CD4-positive, alpha-beta T cell (primary cell): ENCODE results near the gene POC1B. TPM values are rescaled to one million over a fixed set of nuclear protein-coding genes. Genes with fewer than 3 reads are reported as not detected.

Experiments
- ATAC-seq: fragments of 200-7000 bp; cut with Tn5 transposase; one replicate; pipeline ENCODE4 v1.10.0; 2022; ENCODE audit warnings: mild to moderate bottlenecking; ENCODE audit not compliant: poor library complexity
- CTCF ChIA-PET: fragments of 350-600 bp; sonication (Branson Sonifier 250); formaldehyde crosslinking; loops from one replicate; lab custom pipeline; 2021; ENCODE audit warnings: antibody characterized with exemption, inconsistent platforms; lab: Charles Lee
- POLR2A ChIA-PET: fragments of 350-600 bp; sonication (Branson Sonifier 250); formaldehyde crosslinking; loops from one replicate; lab custom pipeline; 2021; ENCODE audit warnings: antibody characterized with exemption, inconsistent platforms; lab: Charles Lee
- DNase-seq, 14 experiments: peaks; one replicate each; pipeline ENCODE4 v3.0.0-alpha.2; 2013 to 2020; ENCODE audit warnings: mixed read lengths in 2 of 14
- H3K27ac ChIP-seq, 2 donors: one replicate each; pipeline versions ENCODE4 v1.5.1 to v1.7.0; 2013; ENCODE audit warnings: low read length in 2 of 2, low read depth in 1 of 2, mild to moderate bottlenecking in 1 of 2
- H3K27me3 ChIP-seq, 2 experiments: 1 replicate in 1 of 2; 2 replicates in 1 of 2; pipeline versions ENCODE4 v1.6.1 to v1.7.0; 2013; ENCODE audit warnings: low read length in 2 of 2, control low read depth in 1 of 2, mild to moderate bottlenecking in 1 of 2, moderate library complexity in 1 of 2; ENCODE audit not compliant: insufficient read depth in 2 of 2, control insufficient read depth in 1 of 2
- H3K36me3 ChIP-seq: one replicate; pipeline ENCODE4 v1.6.1; 2013; ENCODE audit warnings: low read length, control low read depth; ENCODE audit not compliant: insufficient read depth
- H3K4me1 ChIP-seq: one replicate; pipeline ENCODE4 v1.6.1; 2013; ENCODE audit warnings: low read length, control low read depth; ENCODE audit not compliant: insufficient read depth
- H3K4me3 ChIP-seq: one replicate; pipeline ENCODE4 v1.5.1; 2013; ENCODE audit warnings: mild to moderate bottlenecking, low read length, moderate library complexity
- H3K9me3 ChIP-seq, 2 experiments: 1 replicate in 1 of 2; 2 replicates in 1 of 2; pipeline versions ENCODE4 v1.6.1 to v1.7.0; 2013; ENCODE audit warnings: low read length in 2 of 2, mild to moderate bottlenecking in 2 of 2, control low read depth in 1 of 2, moderate library complexity in 1 of 2; ENCODE audit not compliant: control insufficient read depth in 1 of 2, insufficient read depth in 1 of 2
- H3K27ac Mint-ChIP-seq: one replicate; pipeline ENCODE4 v1.8.0; 2020; ENCODE audit warnings: mixed read lengths
- H3K27me3 Mint-ChIP-seq: one replicate; pipeline ENCODE4 v1.8.0; 2021; ENCODE audit warnings: mixed read lengths
- H3K36me3 Mint-ChIP-seq: one replicate; pipeline ENCODE4 v1.8.0; 2021; ENCODE audit warnings: low read depth, mixed read lengths
- H3K4me1 Mint-ChIP-seq: one replicate; pipeline ENCODE4 v1.8.0; 2021; ENCODE audit warnings: low read depth, mixed read lengths
- H3K4me3 Mint-ChIP-seq: one replicate; pipeline ENCODE4 v1.8.0; 2020; ENCODE audit warnings: mild to moderate bottlenecking, mixed read lengths
- H3K9me3 Mint-ChIP-seq: one replicate; pipeline ENCODE4 v1.8.0; 2020; ENCODE audit warnings: mixed read lengths
- intact Hi-C, 2 experiments: fragments of 100-400 bp; cut with DNase I in 1 of 2; cut with micrococcal nuclease in 1 of 2; formaldehyde crosslinking; loops; one replicate each; pipeline versions ENCODE4 v1.15.1 to v1.9.0; 2023 to 2025; cut with DNase I, micrococcal nuclease
- total RNA-seq, 174 experiments: library from RNA in 2 of 174; stranded (reverse) in 2 of 174; gene quantifications; one replicate each; pipeline ENCODE4 v1.2.3 and lab custom pipeline; 2021 to 2026
- TF ChIP-seq, protein P1 (sequence below): fragments of 200-600 bp; IDR thresholded peaks from one replicate; pipeline ENCODE4 v1.8.0; 2022; ENCODE audit warnings: antibody characterized with exemption, mild to moderate bottlenecking

The POC1B gene
- total RNA-seq, 2 experiments from 2014 or later: 14.9 to 16.2 TPM

DNA sequence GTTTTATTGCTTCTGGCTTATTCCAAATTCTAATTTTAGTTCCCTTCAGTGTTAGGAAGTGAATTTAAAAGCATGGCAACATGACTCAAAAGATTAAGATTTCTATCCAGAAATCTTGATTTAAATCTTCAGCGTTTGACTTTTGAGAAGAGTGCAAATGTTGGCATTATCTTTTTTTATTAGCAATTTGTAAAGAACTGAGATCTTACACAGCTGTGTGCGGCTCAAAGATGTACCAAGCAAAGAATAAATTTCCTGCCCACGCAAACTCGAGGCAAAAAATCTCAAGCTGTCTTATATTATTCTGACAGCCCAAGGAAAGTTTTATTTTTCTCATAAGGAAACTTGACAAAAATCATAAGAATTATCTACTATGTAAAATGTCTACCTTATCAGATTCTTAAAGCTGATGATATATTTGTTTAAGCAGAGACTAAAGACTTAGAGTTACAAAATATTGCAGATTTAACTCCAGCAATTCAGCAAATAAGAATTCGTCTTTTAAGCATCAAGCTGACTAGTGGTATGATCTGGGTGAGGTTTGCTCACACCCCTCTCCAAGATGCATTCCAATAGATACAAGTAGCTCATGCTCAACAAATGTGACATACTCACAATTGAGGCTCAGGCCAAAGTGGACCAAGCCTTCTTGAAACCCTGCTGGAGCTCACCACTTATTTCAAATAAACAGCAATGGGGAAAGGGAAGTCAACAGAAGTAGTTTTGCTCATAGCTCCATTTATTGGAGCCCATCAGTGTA, 47.4 kb upstream of the POC1B start:
- H3K27me3 Mint-ChIP-seq: no peaks in the 10 kb centered on the region
- H3K27ac Mint-ChIP-seq: no peak overlapping the region
- H3K9me3 Mint-ChIP-seq: no peaks in the 10 kb centered on the region
- H3K4me3 ChIP-seq: no peak overlapping the region
- DNase-seq (no peak), ATAC-seq (no peak)
- POLR2A ChIA-PET: no interaction called here
- H3K4me3 Mint-ChIP-seq: no peak overlapping the region
- CTCF ChIA-PET: interaction anchor here (1.2 kb wide), 1 partner anchor 331 kb away, joined by 3 read pairs; no protein-coding TSS in a partner anchor
- H3K9me3 ChIP-seq: no peaks in the 10 kb centered on the region
- no peaks in the 10 kb centered on the region for H3K4me1 Mint-ChIP-seq
- intact Hi-C loops: no loop called here
- H3K27me3 ChIP-seq: no peaks in the 10 kb centered on the region
- TF ChIP-seq, protein P1, sequence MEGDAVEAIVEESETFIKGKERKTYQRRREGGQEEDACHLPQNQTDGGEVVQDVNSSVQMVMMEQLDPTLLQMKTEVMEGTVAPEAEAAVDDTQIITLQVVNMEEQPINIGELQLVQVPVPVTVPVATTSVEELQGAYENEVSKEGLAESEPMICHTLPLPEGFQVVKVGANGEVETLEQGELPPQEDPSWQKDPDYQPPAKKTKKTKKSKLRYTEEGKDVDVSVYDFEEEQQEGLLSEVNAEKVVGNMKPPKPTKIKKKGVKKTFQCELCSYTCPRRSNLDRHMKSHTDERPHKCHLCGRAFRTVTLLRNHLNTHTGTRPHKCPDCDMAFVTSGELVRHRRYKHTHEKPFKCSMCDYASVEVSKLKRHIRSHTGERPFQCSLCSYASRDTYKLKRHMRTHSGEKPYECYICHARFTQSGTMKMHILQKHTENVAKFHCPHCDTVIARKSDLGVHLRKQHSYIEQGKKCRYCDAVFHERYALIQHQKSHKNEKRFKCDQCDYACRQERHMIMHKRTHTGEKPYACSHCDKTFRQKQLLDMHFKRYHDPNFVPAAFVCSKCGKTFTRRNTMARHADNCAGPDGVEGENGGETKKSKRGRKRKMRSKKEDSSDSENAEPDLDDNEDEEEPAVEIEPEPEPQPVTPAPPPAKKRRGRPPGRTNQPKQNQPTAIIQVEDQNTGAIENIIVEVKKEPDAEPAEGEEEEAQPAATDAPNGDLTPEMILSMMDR: no peak
- no peaks in the 10 kb centered on the region for H3K4me1 ChIP-seq
- no peaks in the 10 kb centered on the region for H3K36me3 Mint-ChIP-seq
- no peak overlapping the region for H3K27ac ChIP-seq
- no peaks in the 10 kb centered on the region for H3K36me3 ChIP-seq

DNA sequence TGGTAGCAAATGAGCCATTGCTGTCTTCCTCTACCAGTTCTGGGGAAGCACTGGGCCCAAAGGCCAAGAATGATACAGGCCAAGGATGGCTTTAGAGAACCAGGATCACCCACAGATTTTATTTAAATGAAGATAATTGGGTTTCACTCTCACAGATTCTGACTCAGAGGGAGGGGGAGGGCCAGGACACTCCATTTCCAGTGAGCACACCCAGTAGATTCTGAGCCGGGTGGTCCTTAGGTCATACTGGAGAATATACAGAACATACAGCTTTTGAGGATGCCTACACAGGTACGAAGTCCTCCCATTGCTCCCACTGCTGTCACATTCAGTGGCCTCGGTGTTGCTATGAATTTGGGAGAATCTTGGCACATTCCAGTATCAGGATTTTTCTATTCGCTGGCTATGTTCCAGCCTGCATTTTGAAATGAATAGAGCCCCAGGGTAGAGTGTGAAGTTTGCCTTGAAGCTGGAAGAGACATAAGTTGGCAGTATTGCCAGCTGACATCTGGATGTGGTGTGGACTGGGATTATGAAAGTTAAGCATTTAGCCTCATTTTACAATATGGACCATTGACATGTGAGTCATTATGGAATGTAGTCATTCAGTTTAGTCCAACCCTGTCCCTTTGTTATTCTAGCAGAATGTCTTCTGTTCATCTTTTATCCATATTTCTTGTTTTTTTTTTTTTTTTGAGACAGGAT, 45.8 kb upstream of the POC1B start:
- Mint-ChIP-seq H3K27me3 (no peaks in the 10 kb centered on the region), H3K9me3 (no peaks in the 10 kb centered on the region), H3K27ac (no peak overlapping the region), H3K4me1 (no peaks in the 10 kb centered on the region), H3K36me3 (no peaks in the 10 kb centered on the region), H3K4me3 (no peak overlapping the region)
- H3K27me3 ChIP-seq: no peaks in the 10 kb centered on the region
- ChIA-PET POLR2A (no interaction called here), CTCF (no interaction called here)
- H3K9me3 ChIP-seq: no peaks in the 10 kb centered on the region
- no peaks in the 10 kb centered on the region for H3K4me1 ChIP-seq
- no peak overlapping the region for H3K4me3 ChIP-seq
- DNase-seq (no peak), ATAC-seq (no peak)
- no peak overlapping the region for H3K27ac ChIP-seq
- H3K36me3 ChIP-seq: no peaks in the 10 kb centered on the region
- intact Hi-C loops: no loop called here
- TF ChIP-seq, protein P1: no peak

DNA sequence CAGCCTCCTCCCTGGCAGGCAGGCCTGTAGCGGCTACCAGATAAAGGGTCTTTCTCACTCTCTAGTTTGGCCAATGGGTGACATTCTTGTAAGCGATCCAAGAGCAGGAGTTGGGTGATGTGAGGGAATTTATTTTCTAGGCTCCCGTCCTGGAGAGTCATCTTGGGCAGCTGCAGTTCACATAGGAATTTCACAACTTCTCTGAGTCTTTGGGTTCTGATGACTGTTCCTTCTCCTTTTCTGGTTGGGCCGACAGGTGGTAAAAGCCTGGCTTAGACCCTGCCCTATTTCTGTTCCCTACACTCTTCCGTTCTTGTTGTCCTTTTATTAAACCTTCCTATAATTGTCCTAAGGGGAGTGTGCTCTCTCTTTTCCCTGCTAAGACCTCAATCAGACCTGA, 42.6 kb upstream of the POC1B start:
- intact Hi-C loops: no loop called here
- DNase-seq (no peak), ATAC-seq (no peak)
- no peak overlapping the region for H3K27ac ChIP-seq
- no peak overlapping the region for H3K4me3 ChIP-seq
- Mint-ChIP-seq H3K4me3 (no peak overlapping the region), H3K36me3 (no peaks in the 10 kb centered on the region), H3K27ac (no peak overlapping the region), H3K27me3 (no peaks in the 10 kb centered on the region), H3K4me1 (no peaks in the 10 kb centered on the region), H3K9me3 (no peaks in the 10 kb centered on the region)
- TF ChIP-seq, protein P1: no peak
- POLR2A ChIA-PET: no interaction called here
- CTCF ChIA-PET: no interaction called here
- no peaks in the 10 kb centered on the region for H3K36me3 ChIP-seq
- H3K4me1 ChIP-seq: no peaks in the 10 kb centered on the region
- H3K27me3 ChIP-seq: no peaks in the 10 kb centered on the region
- no peaks in the 10 kb centered on the region for H3K9me3 ChIP-seq
